ENCODE results near the gene MYL6. TPM values are rescaled to one million over a fixed set of nuclear protein-coding genes. Genes with fewer than 3 reads are reported as not detected.
"Not testable (repeated sequence)": the region's sequence is repeated elsewhere in the genome, so short reads cannot be mapped to it uniquely, and the experiment has no call there.

MYL6 gene
- total RNA-seq, 2 experiments from 2014 or later: 751 to 777 TPM

- H3K36me3 Mint-ChIP-seq: peaks cover 25% of the 10 kb centered on the region
- H3K27ac Mint-ChIP-seq: peak overlapping the region; percentile 81
- H3K4me3 Mint-ChIP-seq: peak overlapping the region; percentile 90
- DNase-seq: no peak
- peaks cover 34% of the 10 kb centered on the region for H3K4me1 Mint-ChIP-seq
- H3K27me3 Mint-ChIP-seq: peaks cover 4% of the 10 kb centered on the region
- no peaks in the 10 kb centered on the region for H3K9me3 Mint-ChIP-seq
These were observed 30.6 kb downstream of the MYL6 start for GRCh38 chr12:56188778-56189098.

GRCh38 chr12:56189099-56189917, 31.1 kb downstream of the MYL6 start, which contains the start of gene SMARCC2:
Gene SMARCC2 (minus strand): TSS chr12:56189483. CDS start chr12:56189461, 22 bp downstream.
- peak within 1 kb of the TSS; percentile 97 for H3K27ac Mint-ChIP-seq
- no peaks in the 10 kb centered on the region for H3K9me3 Mint-ChIP-seq
- peaks cover 4% of the 10 kb centered on the region for H3K27me3 Mint-ChIP-seq
- peaks cover 25% of the 10 kb centered on the region for H3K36me3 Mint-ChIP-seq
- peak; percentile 92 for DNase-seq
- peaks cover 34% of the 10 kb centered on the region for H3K4me1 Mint-ChIP-seq
- peak within 1 kb of the TSS; percentile 96 for H3K4me3 Mint-ChIP-seq

DNA sequence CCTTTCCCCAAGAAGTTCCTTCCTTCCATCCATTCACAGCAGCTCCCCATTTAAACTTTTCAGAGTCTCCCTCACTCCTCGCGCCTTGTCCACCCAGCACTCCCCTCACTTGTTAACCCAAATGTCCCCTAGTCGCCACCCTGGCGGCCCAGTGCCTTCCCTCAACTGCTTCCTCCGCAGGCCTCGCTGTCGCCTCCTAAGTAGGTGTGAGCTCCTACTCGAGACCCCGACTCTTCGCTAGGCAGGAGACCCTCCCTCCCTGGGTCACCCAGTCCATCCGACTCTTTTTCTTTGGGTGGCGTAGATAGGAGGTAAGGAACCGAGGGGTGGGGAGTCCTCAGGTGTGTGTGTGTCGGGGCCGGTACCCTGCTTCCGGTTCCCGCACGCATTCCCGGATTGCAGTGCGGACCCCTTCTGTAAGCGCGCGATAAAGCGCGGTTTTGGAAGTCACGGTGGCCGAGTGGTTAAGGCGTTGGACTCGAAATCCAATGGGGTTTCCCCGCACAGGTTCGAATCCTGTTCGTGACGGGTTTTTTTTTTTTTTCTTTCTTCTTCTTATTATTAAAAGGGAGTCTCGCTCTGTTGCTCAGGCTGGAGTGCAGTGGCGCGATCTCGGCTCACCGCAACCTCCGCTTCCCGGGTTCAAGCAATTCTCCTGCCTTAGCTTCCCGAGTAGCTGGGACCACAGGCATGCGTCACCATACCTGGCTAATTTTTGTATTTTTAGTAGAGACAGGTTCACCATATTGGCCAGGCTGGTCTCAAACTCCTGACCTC, 31.9 kb downstream of the MYL6 start:
- H3K27ac Mint-ChIP-seq: peak overlapping the region; percentile 97
- peaks cover 34% of the 10 kb centered on the region for H3K4me1 Mint-ChIP-seq
- no peaks in the 10 kb centered on the region for H3K9me3 Mint-ChIP-seq

DNA sequence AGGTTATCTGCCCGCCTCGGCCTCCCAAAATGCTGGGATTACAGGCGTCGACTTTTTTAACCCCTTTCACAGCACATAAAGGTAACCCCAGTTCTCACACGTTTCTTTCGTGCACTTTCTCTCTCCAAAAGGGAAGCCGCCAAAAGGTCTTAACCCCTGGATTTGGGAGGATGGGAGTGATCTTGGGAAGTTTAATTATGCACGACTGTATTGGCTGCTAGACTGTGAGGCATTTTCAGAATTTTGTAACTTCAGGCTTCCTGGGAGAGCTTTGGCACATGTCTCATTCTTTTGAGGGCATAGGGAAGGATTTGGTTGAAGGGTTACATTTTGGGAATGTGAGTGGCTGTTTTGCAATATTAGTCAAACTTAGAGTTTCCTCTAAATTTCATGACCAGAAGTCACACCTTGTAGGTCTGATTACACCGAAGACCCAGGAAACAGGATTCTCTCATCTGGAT, 32.6 kb downstream of the MYL6 start:
- H3K27ac Mint-ChIP-seq: peak overlapping the region; percentile 97
- peaks cover 33% of the 10 kb centered on the region for H3K4me1 Mint-ChIP-seq
- H3K9me3 Mint-ChIP-seq: no peaks in the 10 kb centered on the region
- H3K27me3 Mint-ChIP-seq: peaks cover 4% of the 10 kb centered on the region
- no peak for DNase-seq
- H3K4me3 Mint-ChIP-seq: peak overlapping the region; percentile 96
- peaks cover 19% of the 10 kb centered on the region for H3K36me3 Mint-ChIP-seq

More for the DNA sequence above, 31.9 kb downstream of the MYL6 start:
- DNase-seq: peak; percentile 90
- H3K27me3 Mint-ChIP-seq: peaks cover 4% of the 10 kb centered on the region
- peaks cover 21% of the 10 kb centered on the region for H3K36me3 Mint-ChIP-seq
- H3K4me3 Mint-ChIP-seq: peak overlapping the region; percentile 96

DNA sequence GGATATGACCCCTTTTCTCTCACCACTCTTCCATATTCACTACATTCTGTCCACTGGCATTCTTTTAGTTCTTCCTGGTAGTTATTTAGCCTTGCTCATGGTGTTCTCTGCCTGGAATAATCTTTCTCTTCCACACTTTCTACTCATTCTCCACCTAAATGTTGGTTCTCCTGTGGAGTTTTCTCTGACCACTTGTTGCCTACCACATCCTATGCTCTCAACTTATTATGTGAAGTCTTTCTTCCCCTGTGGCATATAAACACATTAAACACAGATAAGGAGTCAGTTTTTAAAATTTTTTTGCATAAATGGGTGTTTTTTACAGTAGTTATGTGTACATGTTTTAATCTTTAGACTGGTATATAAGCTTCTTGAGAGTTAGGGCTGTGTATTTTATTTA, 34.4 kb downstream of the MYL6 start:
- Mint-ChIP-seq H3K4me3 (no peak overlapping the region), H3K4me1 (peaks cover 25% of the 10 kb centered on the region), H3K27me3 (peaks cover 4% of the 10 kb centered on the region), H3K36me3 (peaks cover 9% of the 10 kb centered on the region), H3K27ac (no peak overlapping the region), H3K9me3 (no peaks in the 10 kb centered on the region)
- no peak for DNase-seq

DNA sequence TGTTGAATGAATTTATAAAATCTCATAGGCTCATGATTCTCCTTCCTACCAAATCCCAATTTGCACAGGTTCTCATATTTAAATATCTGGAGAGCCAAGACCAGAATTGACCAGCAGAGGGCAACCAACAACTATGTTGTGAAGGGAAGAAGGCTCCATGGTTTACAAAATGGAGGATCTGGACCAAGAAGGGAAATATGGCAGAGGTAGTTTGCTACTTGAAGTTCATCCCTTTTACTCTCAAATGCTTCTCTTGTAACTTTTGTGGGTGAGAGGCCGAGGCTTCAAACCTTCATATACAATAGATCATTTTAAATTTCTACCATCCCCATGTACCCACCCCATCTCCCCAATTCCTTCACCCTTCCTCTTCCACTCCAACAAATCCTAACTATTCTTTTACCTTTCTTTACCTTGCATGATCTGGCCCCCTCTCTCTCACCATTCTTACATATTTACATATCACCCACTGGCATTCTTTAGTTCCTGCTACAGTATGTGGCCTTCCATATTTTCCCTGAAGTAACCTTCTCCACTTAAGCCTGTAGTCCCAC, 34.9 kb downstream of the MYL6 start:
- peak overlapping the region; percentile 8 for H3K27ac Mint-ChIP-seq
- DNase-seq: peak; percentile 63
- H3K27me3 Mint-ChIP-seq: peaks cover 4% of the 10 kb centered on the region
- peaks cover 7% of the 10 kb centered on the region for H3K36me3 Mint-ChIP-seq
- peaks cover 19% of the 10 kb centered on the region for H3K4me1 Mint-ChIP-seq
- H3K4me3 Mint-ChIP-seq: no peak overlapping the region
- H3K9me3 Mint-ChIP-seq: no peaks in the 10 kb centered on the region

DNA sequence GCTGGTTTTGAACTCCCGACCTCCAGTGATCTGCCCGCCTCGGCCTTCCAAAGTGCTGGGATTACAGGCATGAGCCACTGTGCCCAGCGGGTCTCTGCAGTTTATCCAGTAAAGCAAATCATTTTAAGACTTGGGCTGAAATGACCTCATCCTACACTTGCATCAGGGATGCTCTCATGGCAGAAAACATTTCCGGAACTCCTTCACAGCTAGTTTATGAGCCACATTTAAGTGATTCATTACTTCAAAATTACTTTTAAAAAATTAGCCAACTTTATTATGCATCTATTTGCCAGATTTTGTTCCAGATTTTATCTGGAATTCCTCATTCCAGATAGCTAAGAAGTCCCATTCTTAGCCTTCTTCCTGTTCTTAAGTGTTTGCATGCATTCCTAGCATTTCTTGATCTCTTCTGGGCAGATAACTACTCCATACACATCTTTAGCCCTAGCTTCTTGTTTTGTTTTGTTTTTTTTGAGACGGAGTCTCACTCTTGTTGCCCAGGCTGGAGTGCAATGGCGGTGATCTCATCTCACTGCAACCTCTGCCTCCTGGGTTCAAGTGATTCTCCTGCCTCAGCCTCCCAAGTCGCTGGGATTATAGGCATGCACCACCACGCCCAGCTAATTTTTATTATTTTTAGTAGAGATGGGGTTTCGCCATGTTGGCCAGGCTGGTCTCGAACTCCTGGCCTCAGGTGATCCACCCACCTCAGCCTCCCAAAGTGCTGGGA, 38.8 kb downstream of the MYL6 start:
- H3K4me3 Mint-ChIP-seq, H3K27me3 Mint-ChIP-seq, H3K36me3 Mint-ChIP-seq, H3K9me3 Mint-ChIP-seq, H3K27ac Mint-ChIP-seq, DNase-seq, H3K4me1 Mint-ChIP-seq: not testable (repeated sequence)

GRCh38 chr12:56197921-56198635, 39.9 kb downstream of the MYL6 start:
- Mint-ChIP-seq H3K36me3 (no peaks in the 10 kb centered on the region), H3K4me1 (peaks cover 3% of the 10 kb centered on the region), H3K4me3 (no peak overlapping the region), H3K27ac (no peak overlapping the region), H3K9me3 (no peaks in the 10 kb centered on the region), H3K27me3 (no peaks in the 10 kb centered on the region)
- no peak for DNase-seq

DNA sequence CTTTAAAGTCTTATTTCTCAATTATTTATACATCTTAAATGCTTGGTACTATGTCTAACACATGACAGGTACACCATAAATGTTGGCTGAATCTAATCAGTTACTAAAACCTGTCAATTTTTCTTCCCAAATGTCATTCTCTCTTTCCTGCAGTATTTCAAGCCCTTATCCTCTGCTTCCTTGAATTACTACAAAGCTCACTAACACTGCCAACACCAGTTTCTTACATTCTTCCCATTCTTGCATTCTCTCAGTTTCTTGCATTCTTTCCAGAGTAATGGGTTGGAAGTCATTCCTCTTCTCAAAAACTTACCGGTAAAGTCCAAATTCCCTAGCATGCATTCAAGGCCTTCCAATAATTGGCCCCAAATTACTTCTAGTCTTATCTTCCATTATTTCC, 40.7 kb downstream of the MYL6 start:
- Mint-ChIP-seq H3K9me3 (no peaks in the 10 kb centered on the region), H3K27me3 (no peaks in the 10 kb centered on the region), H3K36me3 (no peaks in the 10 kb centered on the region), H3K27ac (no peak overlapping the region), H3K4me3 (no peak overlapping the region), H3K4me1 (no peaks in the 10 kb centered on the region)
- DNase-seq: no peak

- Mint-ChIP-seq H3K27ac (no peak overlapping the region), H3K27me3 (no peaks in the 10 kb centered on the region), H3K4me1 (no peaks in the 10 kb centered on the region), H3K36me3 (peaks cover 6% of the 10 kb centered on the region), H3K4me3 (no peak overlapping the region), H3K9me3 (no peaks in the 10 kb centered on the region)
- no peak for DNase-seq
These were observed 44.2 kb downstream of the MYL6 start for GRCh38 chr12:56202366-56202765.

DNA sequence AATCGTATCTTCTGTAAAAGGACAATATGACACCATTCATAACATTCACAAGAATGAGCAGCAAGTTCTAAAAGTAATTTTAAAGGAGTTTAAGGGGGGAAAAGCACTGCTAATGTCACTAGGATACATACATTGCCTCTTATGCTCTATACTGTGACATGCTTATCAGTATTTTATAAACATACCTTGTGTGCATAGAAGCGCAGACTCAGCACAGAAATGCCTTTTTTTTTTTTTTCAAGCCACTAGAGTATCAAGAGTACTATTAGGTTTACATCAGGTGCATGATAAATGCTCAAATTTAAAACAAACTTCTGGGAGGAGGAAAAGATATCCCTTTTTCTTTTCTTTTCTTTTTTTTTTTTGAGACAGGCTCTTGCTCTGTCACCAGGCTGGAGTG, 44.7 kb downstream of the MYL6 start:
- no peak for DNase-seq
- no peaks in the 10 kb centered on the region for H3K9me3 Mint-ChIP-seq
- H3K27ac Mint-ChIP-seq: no peak overlapping the region
- peaks cover 6% of the 10 kb centered on the region for H3K36me3 Mint-ChIP-seq
- no peaks in the 10 kb centered on the region for H3K27me3 Mint-ChIP-seq
- H3K4me3 Mint-ChIP-seq: no peak overlapping the region
- no peaks in the 10 kb centered on the region for H3K4me1 Mint-ChIP-seq

GRCh38 chr12:56204275-56204674, 46.1 kb downstream of the MYL6 start:
- no peak overlapping the region for H3K4me3 Mint-ChIP-seq
- no peaks in the 10 kb centered on the region for H3K9me3 Mint-ChIP-seq
- H3K36me3 Mint-ChIP-seq: peaks cover 10% of the 10 kb centered on the region
- H3K4me1 Mint-ChIP-seq: no peaks in the 10 kb centered on the region
- no peaks in the 10 kb centered on the region for H3K27me3 Mint-ChIP-seq
- DNase-seq: no peak
- H3K27ac Mint-ChIP-seq: no peak overlapping the region

DNA sequence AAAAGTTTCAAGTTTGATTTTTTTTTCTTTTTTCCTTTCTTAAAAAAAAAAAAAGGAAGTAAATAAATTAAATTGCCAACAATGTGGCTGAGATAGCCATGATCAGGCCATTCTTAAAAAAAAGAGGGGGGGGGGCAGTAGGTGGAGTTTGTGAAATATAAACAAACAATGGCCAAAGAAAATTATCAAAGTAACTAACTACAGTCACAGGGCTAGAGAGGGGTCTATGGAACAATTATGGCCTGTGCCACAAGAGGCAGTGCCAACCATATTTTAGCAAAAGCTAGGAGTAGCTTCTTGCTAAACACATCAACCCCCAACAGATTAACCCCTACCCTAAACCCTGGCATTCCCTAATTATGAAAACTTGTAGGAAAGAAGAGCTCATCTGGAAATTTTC, 47.3 kb downstream of the MYL6 start:
- DNase-seq: no peak
- Mint-ChIP-seq H3K9me3 (no peaks in the 10 kb centered on the region), H3K4me1 (no peaks in the 10 kb centered on the region), H3K27ac (no peak overlapping the region), H3K27me3 (no peaks in the 10 kb centered on the region), H3K36me3 (peaks cover 10% of the 10 kb centered on the region), H3K4me3 (no peak overlapping the region)

DNA sequence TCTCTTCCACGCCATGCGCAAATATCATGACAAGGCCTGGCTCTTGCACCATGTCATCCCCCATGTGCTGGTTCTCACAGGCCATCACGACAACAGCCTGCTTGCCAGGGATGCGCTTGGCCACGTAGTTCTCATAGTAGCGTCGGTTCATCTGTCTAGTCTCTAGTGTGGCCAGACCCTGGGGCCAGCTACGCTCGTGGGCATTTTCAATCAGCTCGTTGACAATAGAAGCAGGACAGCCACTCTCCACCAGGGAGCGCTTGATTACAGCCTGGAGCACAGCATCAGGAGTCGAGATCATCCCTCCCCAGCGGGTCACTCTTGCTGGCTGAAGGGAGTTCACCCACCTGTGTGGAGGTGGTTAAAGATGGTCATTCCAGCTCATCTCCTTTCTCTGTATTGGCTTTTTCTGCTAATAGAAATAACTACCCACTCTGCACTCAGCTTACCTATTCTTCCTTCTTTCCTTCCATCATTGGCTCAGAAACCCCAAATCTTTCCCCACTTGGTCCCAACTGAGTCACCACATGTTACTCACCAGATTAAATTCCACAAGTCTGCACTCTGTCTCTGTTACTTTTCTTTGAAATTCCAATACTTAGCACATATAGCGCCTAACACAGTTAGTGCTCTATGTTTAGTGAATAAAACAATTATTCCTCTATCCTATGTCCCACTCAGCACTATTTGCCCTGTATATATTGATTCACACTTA, 48.5 kb downstream of the MYL6 start:
- Mint-ChIP-seq H3K36me3 (peaks cover 10% of the 10 kb centered on the region), H3K4me3 (no peak overlapping the region), H3K27me3 (no peaks in the 10 kb centered on the region), H3K9me3 (no peaks in the 10 kb centered on the region), H3K4me1 (no peaks in the 10 kb centered on the region), H3K27ac (no peak overlapping the region)
- no peak for DNase-seq

All from activated naive CD8-positive, alpha-beta T cell treated with anti-CD3 and anti-CD28 coated beads for 36 hours (primary cell).